Frontal cortex (tissue), 4 donors: ENCODE results near the gene FBXW8. TPM values are rescaled to one million over a fixed set of nuclear protein-coding genes. Genes with fewer than 3 reads are reported as not detected.

Source experiments
- DNase-seq, 2 donors: peaks; one replicate each; pipeline ENCODE4 v3.0.0; 2012; ENCODE audit warnings: low spot score in 2 of 2
- FAIRE-seq: peaks from 2 replicates; lab custom pipeline; 2012; peaks lifted over from hg19 to GRCh38; lab: Jason Lieb, UNC
- total RNA-seq: library from RNA; depleted of rRNA; stranded (reverse); fragments of >200 nt; gene quantifications from one replicate; pipeline ENCODE4 v1.2.3, GENCODE V29; 2014
- donor health status: control.
- donor health status: control.
- donor health status: control.

Gene FBXW8
- total RNA-seq, 1 donor from 2014 or later = 7.7 TPM

DNA sequence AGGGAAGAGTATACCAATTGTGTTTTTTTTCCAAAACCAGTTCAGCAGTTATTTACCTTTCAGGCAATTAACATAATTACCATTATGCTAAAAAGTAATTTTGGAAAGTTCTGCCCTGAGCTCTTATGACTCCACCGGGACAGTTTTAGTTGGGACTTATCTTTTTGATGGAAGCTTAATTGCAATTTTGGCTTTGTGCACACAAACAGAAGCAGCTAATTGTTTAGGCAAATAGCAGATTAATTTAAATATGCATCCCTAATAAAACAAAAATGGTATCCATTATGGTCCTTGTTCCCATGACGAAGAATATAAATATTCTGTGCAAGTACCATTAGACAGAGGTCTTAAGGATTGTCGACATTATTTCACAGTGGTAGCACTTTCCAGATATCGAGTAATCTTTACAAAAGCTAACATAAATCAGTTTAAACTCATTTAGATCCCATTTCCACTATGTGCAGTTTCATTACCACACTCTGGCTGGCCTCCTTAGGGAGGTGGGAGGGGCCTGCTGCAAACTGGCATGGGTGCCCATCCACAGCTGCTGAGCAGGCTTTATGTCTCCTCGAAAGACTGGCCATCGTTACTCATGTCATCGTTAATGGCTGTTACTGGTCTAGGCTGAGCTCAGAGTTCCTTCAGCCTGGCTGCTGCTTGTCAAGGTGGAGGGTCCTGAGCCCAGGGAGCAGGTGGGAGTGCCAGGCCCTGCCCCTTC is 68.2 kb downstream of the FBXW8 start:
- FAIRE-seq (no peak), DNase-seq (no peak)

DNA sequence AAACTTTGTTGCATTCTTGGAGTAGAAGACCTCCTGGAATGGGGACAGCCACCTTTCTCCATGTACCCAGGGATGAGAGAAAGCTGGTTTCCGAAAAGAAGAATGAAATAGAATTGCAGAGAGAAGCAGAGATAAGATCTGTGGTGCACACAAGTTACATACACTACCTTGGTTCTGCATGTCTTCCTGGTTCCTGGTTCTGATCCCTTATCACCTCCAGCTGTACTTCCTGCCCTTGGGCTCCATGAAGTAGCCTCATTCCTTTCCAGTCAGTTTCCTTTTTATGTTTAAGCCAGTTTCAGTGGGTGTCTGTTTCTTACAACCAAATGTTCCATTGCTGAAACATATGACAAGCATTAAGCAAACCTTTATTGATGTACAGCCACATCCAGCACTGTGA is 69.3 kb downstream of the FBXW8 start:
- DNase-seq (no peak), FAIRE-seq (no peak)

DNA sequence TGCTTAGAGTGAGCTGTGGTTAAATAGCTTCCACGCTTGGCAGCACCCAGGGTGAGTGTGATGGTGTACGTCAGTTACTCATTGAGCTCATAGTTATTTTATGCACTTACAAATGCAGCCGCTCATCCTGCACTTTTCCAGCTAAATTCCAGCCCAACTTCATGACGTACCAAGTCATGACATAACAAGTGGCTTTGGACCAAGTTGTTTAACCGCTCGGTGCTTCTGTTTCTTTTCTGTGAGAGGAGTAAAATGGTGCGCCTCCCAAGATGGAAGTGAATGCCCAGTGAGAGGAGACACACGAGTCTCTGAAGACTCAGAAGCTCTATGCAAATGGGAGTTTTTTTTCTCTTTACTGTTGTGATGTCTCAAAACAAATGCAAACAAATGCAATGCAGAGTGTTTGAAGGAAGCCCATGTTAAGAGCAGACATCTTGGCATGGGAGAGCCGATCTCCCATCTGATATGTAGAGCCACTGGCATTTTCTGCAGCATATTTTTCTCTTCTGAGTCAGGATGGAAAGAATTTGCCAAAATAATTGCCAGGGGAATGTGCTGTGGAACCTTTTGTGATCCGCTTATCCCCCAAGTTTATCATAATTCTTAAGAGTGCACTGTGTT is 72.2 kb downstream of the FBXW8 start:
- DNase-seq (no peak), FAIRE-seq (no peak)

DNA sequence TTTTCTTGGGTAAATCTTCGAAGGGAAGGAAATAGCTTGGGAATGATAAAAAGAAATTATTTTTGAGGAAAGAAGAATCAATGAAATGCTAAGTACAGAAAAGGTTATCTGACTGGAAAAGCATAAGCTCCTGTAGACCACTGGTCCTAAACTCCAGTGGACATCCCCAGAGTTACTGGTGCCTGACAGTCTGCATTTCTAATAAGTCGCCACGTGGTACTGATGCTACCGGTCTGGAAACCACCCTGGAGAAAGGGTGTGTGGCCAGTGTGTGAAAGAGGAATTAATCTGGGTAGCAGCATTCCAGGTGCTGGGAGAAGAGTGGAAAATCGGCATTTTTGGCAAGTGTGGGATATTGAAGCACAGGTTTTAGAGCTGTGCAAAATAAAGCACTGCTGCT is 73.3 kb downstream of the FBXW8 start:
- DNase-seq = no peak
- FAIRE-seq = no peak

DNA sequence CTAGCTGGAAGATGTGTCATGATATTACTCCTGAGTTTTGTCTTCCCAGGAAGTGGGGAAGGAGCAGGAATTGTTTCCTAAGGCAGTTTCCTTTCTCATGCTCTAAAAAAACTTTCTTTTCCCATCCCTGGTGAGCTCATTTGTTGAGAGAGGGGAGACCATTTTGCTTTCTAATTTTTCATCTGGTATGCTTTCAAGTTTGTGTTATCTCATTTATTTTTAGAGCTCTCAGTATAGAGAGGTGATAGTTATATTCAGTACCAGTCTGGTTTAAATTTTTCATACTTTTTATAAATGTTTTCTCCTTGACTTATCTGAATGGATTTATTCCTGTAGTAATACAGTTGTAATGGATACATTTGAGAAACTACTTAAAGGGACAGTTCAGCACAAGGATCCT is 79.6 kb downstream of the FBXW8 start:
- no peak for FAIRE-seq
- DNase-seq = no peak

DNA sequence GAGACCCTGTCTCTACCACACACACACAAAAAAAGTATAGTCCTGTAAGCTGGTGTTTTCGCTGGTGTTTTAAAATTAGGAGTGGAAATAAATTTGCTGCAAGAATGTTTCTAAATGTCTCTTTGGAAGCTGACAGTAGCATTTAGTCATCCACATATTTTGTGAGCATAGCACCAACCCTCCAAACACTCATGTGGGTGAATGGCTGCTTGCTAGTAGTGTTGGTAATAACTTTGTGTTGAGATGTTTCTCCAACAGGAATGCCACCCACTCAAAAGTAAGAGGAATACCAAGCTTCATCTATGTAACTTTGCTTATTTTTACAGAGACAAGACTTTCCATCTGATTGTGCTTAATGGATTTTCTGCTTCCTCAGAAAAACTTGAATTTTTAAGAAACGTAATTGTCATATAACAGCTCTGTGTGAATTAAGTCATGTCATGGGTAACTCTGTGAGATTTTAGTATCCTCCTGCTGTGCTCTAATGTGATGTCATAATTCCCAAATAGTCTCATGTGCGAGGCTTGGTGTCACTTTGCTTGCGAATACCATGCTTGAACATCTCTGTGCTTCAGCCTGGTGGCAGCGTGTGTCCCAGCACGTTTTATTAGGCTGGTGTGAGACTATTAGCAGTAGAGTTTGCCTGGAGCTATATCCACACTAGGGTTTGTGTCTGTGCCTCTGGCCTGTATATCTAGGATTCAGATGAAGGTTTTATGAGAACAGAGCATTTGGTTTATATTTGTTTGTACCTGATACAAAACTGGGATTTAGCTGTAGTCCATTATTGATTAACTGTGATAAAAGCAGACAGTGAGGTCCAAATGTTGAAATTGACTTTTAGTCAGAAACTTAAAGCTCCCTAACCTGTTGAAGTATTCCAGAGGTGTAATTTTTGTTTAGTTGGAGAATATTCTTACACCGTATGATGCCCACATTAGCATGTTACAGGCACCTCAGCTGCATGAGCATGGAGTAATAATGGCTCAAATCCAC is 80.5 kb downstream of the FBXW8 start:
- FAIRE-seq = no peak
- no peak for DNase-seq

DNA sequence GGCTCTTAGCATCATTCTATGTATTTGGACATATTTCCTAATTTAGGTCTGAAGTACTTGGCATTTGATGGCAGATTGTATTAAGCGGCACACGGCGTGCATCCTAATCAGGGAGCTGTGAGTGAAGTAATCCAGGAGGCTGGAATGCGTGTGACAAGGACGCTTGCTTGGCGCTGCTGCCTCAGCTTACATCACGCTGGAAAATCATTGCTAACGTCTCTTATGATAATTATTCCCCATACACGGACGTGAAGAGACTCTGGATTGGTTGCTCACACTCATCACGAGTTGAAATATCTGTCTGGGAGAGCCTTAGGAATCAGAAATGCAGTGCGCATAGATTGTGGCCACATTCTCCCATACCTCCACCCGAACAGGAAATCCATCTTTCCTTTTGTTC is 85.3 kb downstream of the FBXW8 start:
- no peak for FAIRE-seq
- no peak for DNase-seq

DNA sequence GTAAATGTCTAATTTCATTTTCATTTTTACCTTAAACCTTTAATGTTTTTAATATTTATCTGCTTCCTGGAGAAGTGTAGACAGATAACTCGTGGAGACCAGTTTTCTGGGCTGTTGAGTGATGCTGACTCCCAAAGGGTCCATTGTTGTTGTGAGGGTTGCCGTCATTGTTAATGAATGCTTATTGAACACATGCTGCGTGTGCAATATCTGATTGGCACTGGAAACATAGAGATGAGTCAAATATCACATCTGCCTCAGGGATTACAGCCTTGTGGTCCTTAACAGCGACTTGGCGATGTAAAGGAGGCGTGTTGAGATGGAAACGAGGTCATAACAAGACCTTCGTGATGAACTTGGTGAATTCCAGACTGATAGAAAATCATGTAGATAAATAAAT is 85.9 kb downstream of the FBXW8 start:
- DNase-seq = no peak
- no peak for FAIRE-seq

DNA sequence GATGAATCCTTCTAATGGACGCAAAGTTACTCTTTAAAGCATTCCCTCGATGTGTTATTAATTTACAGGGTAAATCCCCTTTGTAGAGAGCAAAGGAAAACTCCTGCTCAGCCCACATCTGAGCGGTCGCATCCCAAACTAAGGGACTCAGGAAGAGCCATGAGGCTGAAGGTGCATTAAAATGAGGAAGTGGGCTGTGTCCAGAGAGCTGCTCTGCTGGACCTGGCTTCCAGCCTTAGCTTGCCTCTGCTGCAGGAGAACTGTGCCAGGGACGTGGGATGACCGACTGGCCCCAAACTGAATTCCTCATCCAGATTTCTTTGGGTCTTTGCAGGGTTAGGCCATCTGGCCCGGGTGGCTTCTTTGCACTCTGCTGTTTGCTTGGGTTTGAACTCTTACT is 88.3 kb downstream of the FBXW8 start:
- no peak for FAIRE-seq
- no peak for DNase-seq

DNA sequence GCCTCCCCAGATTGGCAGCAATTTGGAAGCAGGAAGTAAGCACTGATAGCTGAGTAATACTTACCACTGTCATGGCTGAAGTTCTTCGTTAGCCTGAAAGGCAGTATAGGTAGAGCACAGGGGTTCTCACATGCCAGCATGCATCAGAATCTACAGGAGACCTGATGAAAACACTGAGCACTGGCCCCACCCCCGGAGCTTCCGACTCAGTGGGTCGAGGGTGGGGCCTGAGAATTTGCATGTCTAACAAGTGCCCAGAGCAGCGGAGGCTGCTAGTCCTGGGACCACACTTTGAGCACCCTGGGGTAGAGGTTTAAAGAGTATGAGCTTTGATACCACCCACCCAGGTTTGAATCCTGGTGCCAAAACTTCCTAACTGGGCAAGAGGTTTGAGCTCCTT is 89.6 kb downstream of the FBXW8 start:
- FAIRE-seq (no peak), DNase-seq (no peak)

DNA sequence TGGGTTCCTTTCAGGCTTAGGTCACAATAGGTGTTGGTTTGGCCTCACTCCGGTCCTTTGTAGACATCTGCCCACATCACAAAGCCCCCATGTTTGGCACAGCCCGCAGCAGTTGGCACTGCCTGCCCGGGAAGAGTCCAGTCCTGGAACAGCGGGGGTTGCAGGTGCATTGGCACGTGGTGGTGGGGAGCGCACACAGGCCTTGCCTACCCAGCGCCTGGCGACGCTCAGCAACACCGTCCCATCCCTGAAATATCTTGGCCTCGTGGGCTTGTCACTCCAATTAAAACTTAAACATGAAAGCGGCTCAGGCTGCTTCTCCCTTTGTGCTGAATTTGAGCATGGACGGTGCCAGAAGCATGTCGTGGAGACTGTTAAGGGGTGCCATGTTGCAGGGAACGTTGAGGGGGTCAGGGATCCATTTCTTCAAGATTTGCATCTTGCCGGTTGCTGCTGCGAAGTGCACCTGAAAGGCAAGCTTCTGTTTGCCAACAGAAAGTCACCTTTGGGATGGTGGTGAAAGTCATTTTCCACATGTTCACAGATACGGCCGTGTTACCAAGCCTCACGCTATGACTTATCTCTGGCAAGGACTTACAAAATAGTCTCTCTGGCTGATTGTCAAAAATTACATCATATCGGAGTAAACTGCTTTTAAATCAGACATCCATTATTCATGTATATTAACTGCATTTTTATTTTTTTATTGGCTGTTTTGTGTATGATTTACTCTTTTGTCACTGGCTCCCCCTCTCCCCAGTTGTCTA is 91.5 kb downstream of the FBXW8 start:
- FAIRE-seq = no peak
- DNase-seq = no peak

DNA sequence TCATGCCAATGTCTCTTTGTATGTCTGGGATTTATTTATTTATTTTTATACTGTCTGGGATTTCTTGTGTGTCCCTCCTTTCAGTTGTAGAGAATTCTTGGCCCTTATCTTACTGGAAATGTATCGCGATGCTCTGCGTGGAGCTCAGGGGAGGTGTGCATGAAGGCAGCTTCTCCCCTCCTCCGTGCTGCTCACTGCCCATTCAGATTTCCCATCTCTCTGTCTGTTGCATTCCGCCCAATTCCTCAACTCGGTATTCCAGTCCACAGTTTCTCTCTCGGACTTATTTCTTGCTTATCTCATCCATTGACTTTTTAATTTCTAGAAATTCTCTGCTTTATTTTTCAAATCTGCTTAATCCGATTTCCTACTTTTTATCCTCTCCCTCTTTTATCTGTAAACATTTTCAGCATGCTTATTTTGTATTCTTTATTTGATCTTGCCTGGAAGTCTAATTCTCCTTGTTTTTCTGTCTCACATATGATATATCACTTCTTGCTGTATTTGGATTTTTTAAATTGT is 93.2 kb downstream of the FBXW8 start:
- FAIRE-seq (no peak), DNase-seq (no peak)

DNA sequence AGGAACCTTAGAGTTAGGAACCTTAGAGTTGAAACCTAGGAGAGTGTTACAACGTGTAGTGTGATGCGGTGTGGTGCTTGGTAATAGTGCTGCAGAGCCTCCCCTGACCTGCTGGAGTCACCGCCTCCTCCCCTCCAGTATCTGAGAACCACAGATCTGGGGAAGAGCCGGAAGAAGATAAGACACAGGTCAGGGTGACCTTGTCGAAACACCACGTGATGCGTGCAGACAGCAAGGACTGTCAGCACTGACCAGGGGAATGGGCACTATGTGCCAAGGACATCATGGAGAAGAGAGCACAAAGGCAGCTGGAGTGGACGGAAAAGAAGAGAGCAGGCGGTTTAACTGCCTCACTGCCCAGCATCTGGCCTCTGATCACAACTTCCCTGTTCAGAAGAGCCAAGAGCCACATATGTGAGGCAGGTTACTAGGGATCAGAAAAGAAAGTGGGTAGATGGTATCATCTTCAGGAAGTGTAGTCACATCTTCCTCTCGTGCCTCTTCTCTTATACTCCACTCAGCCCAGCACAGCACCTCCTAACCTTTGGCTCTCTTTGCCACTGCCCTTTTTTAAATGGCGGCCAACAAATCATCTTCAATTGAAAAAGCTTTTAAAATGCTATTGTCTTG is 94.8 kb downstream of the FBXW8 start:
- FAIRE-seq (no peak), DNase-seq (no peak)

DNA sequence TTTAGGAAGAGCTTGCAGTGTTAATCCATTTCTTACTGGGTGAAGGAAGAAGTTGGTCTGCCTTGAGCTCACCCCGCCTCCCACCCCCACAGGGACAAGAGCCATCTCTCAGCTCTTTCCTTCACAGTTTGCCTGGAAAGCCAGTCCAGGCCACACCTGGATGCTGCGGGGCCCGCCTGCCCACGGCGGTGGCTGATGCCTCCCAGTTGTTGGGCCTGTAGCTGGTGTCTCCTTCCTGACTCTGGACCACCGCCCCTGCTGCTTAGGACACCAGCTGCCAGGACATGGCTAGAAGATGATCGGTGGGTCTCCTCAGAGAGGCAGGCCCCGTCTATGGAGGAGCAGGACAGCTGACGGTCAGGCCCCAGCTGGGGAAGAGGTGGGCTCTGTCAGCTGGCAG is 95.6 kb downstream of the FBXW8 start:
- FAIRE-seq (no peak), DNase-seq (no peak)

DNA sequence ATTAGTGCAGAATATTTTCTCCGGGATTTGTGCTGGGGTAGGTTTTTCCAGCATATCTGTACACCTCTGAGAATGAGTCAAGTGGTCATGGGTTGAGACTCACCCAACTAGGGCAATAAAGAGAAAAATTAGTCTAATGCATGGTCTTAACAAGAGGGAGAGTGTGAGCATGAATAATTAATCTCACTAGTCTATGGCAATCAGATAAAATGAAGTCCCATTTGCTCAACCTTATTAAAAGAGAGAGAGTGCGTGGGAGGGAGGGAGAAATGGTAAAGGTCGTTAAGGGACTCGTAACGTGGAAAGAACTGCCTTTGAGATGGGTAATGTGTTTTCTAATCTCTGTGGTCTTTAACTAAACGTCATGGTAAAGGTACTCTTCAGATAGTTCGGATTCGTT is 96.8 kb downstream of the FBXW8 start:
- FAIRE-seq = no peak
- DNase-seq = no peak

DNA sequence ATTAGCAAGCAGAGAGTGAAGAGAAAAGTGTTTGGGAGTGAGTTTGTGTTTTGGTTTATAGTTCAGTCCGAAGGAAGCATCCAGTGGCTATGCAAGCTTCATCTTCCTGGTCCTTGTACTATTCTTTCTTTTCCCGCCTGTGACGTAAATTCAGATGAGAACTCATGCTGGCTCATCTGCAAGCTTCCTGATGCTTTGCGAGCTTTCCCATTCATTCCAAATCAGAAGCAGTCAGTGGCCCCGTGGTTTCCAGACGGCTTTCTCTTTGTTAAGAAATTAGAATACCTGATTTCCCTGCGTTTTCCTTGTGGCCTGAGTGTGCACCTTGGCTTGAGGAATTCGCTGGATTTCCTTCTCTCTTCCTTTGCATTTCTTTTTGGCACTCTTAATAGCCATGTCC is 99.0 kb downstream of the FBXW8 start:
- no peak for FAIRE-seq
- DNase-seq = no peak

DNA sequence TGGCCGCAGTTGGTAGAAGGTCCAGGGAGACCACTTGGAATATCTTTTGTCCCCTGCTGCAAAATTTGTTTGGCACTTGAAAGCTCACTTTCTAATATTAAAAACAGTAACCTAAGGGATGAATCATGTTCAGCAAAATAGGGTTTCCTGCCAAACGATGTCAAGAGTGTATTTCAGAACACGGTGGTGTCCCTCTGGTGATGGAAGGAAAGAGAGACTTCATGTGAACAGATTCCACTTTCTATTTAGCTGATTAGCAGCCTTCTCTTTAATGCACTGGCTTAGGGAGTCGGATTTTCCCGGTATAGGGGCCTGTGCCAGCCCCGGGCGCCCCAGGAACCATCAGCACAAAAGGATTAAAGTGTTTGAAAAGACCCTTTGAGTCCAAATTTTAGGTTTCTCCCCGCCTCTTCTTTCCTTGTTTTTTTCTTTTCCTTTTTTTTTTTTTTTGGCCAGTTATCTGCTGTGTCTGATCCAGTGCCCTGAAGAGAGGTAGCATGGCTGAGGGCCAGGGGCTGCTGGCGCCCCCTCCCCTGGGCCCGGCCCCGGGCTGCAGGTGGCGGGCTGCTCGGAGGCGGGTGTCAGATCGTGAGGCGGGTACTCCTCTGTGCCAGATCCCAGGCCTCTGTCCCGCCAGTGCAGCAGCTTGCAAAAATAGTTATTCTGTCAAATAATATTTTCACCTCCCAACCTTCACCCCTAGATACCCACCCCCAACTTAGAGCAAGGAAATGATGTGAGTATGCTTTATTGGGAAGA is 100.1 kb downstream of the FBXW8 start:
- DNase-seq (no peak), FAIRE-seq (no peak)

DNA sequence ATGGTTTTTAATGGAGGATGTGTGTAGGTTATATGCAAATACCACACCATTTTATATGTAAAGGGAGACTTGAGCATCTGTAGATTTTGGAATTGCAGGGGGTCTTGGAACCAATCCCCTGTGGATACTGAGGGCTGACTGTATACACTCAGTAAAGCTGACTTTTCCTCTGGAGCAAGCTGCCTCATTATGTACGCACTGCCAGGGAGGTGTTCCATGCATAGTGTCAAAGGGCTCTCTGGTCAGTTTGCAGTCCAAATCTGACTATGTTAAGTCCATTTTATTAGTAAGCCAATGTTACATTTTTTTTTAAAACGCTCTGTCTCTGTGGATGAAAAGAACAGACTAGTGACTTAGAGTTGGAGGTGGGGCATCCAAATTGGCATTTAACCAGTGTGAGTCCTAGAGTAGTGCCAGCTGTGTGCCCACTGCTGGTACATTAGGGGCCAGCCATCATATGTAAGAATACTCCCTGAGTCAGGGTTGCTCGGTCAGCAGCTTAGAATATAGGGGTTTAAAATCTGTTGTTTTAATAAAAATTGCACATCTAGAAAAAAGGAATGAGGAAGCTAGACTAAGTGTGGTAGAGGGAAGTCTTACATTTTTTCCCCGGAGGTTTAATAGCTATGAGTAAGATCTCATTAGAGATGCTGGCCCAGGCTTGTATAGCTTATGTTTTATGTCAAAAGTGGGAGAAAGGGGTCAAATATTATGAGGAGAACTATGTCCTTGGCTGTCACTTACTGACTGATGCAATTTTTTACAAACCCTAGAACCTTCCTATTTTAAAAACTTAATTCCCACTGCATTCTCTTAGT is 101.4 kb downstream of the FBXW8 start:
- DNase-seq = no peak
- no peak for FAIRE-seq
